ENCODE measurements around the gene STUM.

DNA sequence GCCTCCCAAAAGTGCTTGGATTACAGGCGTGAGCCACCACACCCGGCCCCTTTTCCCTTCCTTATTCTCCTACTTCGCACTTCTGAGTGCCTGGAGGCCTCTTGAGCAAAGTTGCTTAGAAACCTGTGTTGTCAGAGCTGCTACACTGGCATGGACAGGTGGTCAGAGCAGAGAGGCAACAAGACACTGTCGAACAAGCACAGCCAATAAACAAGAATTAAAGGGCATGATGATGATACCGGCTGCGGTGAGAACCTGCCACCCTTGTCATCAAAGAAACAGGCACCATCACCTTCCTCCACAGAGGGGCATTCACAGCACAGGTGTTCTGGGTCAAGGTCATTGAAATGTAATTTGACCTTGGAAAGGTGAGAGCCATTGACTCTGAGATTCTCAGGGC lies 23.3 kb downstream of the STUM start:
- TF ChIP-seq CTCF (IDR thresholded peaks at IDR 0.05) = no peak
- no peak for TF ChIP-seq POLR2AphosphoS5 (IDR thresholded peaks at IDR 0.05; ENCODE audit: low read depth, low read length)
- TF ChIP-seq SIN3A (IDR thresholded peaks at IDR 0.05; ENCODE audit: borderline replicate concordance, insufficient read depth, low read depth, low read length) = no peak
- TF ChIP-seq, protein P1, sequence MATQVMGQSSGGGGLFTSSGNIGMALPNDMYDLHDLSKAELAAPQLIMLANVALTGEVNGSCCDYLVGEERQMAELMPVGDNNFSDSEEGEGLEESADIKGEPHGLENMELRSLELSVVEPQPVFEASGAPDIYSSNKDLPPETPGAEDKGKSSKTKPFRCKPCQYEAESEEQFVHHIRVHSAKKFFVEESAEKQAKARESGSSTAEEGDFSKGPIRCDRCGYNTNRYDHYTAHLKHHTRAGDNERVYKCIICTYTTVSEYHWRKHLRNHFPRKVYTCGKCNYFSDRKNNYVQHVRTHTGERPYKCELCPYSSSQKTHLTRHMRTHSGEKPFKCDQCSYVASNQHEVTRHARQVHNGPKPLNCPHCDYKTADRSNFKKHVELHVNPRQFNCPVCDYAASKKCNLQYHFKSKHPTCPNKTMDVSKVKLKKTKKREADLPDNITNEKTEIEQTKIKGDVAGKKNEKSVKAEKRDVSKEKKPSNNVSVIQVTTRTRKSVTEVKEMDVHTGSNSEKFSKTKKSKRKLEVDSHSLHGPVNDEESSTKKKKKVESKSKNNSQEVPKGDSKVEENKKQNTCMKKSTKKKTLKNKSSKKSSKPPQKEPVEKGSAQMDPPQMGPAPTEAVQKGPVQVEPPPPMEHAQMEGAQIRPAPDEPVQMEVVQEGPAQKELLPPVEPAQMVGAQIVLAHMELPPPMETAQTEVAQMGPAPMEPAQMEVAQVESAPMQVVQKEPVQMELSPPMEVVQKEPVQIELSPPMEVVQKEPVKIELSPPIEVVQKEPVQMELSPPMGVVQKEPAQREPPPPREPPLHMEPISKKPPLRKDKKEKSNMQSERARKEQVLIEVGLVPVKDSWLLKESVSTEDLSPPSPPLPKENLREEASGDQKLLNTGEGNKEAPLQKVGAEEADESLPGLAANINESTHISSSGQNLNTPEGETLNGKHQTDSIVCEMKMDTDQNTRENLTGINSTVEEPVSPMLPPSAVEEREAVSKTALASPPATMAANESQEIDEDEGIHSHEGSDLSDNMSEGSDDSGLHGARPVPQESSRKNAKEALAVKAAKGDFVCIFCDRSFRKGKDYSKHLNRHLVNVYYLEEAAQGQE (IDR thresholded peaks at IDR 0.05; ENCODE audit: insufficient read depth in 1 of 2, low read depth in 2 of 2, low read length in 1 of 2) = no peak
- no peak for TF ChIP-seq TCF7L2 (IDR thresholded peaks at IDR 0.05; ENCODE audit: low read depth, low read length)

Measured in Panc1 (cell line).